BE2C (cell line): ENCODE results near the gene CFAP20DC.

ENCODE experiments used
- DNase-seq: peaks from one replicate; pipeline ENCODE4 v3.0.0-alpha.2; 2020
- H3K27me3 ChIP-seq: fragments of 250-450 bp; sonication (Bioruptor Pico); 2 replicates; pipeline ENCODE4 v1.5.1; 2020; ENCODE audit warnings: mild to moderate bottlenecking
- H3K36me3 ChIP-seq: fragments of 250-450 bp; sonication (Bioruptor Pico); 2 replicates; pipeline ENCODE4 v1.5.1; 2020; ENCODE audit warnings: mild to moderate bottlenecking
- H3K4me1 ChIP-seq: fragments of 250-450 bp; sonication (Bioruptor Pico); 2 replicates; pipeline ENCODE4 v1.5.1; 2020
- H3K4me3 ChIP-seq: 2 replicates; pipeline ENCODE4 v1.5.1; 2011; ENCODE audit warnings: low read depth, low read length
- H3K9me3 ChIP-seq: fragments of 250-450 bp; sonication (Bioruptor Pico); 2 replicates; pipeline ENCODE4 v1.5.1; 2020
- CTCF ChIP-seq: IDR thresholded peaks from 2 replicates; pipeline ENCODE4 v1.5.1; 2012; ENCODE audit warnings: mild to moderate bottlenecking, low read depth, low read length

CFAP20DC gene

GRCh38 chr3:58804914-58805313 lies 244.9 kb downstream of the CFAP20DC start:
- H3K27me3 ChIP-seq = no peaks in the 10 kb centered on the region
- DNase-seq = no peak
- H3K4me1 ChIP-seq = no peaks in the 10 kb centered on the region
- H3K9me3 ChIP-seq = no peaks in the 10 kb centered on the region
- no peak overlapping the region for H3K4me3 ChIP-seq
- H3K36me3 ChIP-seq = no peaks in the 10 kb centered on the region
- TF ChIP-seq CTCF = no peak

GRCh38 chr3:58801541-58801940 lies 248.3 kb downstream of the CFAP20DC start:
- no peak for TF ChIP-seq CTCF
- no peaks in the 10 kb centered on the region for H3K27me3 ChIP-seq
- no peaks in the 10 kb centered on the region for H3K36me3 ChIP-seq
- no peaks in the 10 kb centered on the region for H3K4me1 ChIP-seq
- no peak overlapping the region for H3K4me3 ChIP-seq
- H3K9me3 ChIP-seq = no peaks in the 10 kb centered on the region
- DNase-seq = no peak

- no peak for DNase-seq
- no peak overlapping the region for H3K4me3 ChIP-seq
- H3K27me3 ChIP-seq = no peaks in the 10 kb centered on the region
- no peaks in the 10 kb centered on the region for H3K9me3 ChIP-seq
- no peaks in the 10 kb centered on the region for H3K36me3 ChIP-seq
- H3K4me1 ChIP-seq = no peaks in the 10 kb centered on the region
- no peak for TF ChIP-seq CTCF
Observed at GRCh38 chr3:58800940-58801339, 248.9 kb downstream of the CFAP20DC start.

GRCh38 chr3:58800032-58800431 lies 249.8 kb downstream of the CFAP20DC start:
- Histone ChIP-seq H3K27me3 (no peaks in the 10 kb centered on the region), H3K9me3 (no peaks in the 10 kb centered on the region), H3K4me3 (no peak overlapping the region), H3K4me1 (no peaks in the 10 kb centered on the region), H3K36me3 (no peaks in the 10 kb centered on the region)
- no peak for DNase-seq
- TF ChIP-seq CTCF = no peak

GRCh38 chr3:58799271-58799670 lies 250.6 kb downstream of the CFAP20DC start:
- no peaks in the 10 kb centered on the region for H3K27me3 ChIP-seq
- TF ChIP-seq CTCF = no peak
- H3K9me3 ChIP-seq = no peaks in the 10 kb centered on the region
- no peak overlapping the region for H3K4me3 ChIP-seq
- no peaks in the 10 kb centered on the region for H3K4me1 ChIP-seq
- no peaks in the 10 kb centered on the region for H3K36me3 ChIP-seq
- DNase-seq = no peak

- Histone ChIP-seq H3K27me3 (no peaks in the 10 kb centered on the region), H3K4me3 (no peak overlapping the region), H3K36me3 (no peaks in the 10 kb centered on the region), H3K4me1 (no peaks in the 10 kb centered on the region), H3K9me3 (no peaks in the 10 kb centered on the region)
- no peak for DNase-seq
- no peak for TF ChIP-seq CTCF
Observed at GRCh38 chr3:58798312-58798711, 251.5 kb downstream of the CFAP20DC start.
